NCI-H1092 treated with DMSO at 0.1 percent for 48 hours (cell line): ENCODE results near the gene FRG2C.
"Not testable (repeated sequence)": the region's sequence is repeated elsewhere in the genome, so short reads cannot be mapped to it uniquely, and the experiment has no call there.

ENCODE experiments used
- DNase-seq: peaks from one replicate; lab custom pipeline; 2025; lab: John Stamatoyannopoulos, UW

Gene FRG2C

GRCh38 chr3:75669348-75670297, 5.5 kb downstream of the FRG2C start:
- DNase-seq, result not testable (repeated sequence)

- not testable (repeated sequence) for DNase-seq
These were observed 6.5 kb downstream of the FRG2C start for GRCh38 chr3:75670298-75671286.

GRCh38 chr3:75671287-75672139, 7.4 kb downstream of the FRG2C start:
- DNase-seq, result not testable (repeated sequence)

- DNase-seq, result not testable (repeated sequence)
These were observed 8.1 kb downstream of the FRG2C start for GRCh38 chr3:75672140-75672775.

- DNase-seq, result not testable (repeated sequence)
These were observed 19.8 kb downstream of the FRG2C start for GRCh38 chr3:75683965-75684364.

GRCh38 chr3:75687323-75687722, 23.2 kb downstream of the FRG2C start:
- no peak for DNase-seq

- DNase-seq, result no peak
These were observed 27.9 kb downstream of the FRG2C start for GRCh38 chr3:75692061-75692460.
